GM19463 (cell line): ENCODE measurements around the gene REL.
A peak's percentile ranks its signal among the peaks of the same experiment; 100 is the strongest.

ENCODE experiments used
- ATAC-seq: cut with Tn5 transposase; IDR thresholded peaks from one replicate; pipeline ENCODE4 v1.9.1; 2021; ENCODE audit warnings: mild to moderate bottlenecking, moderate library complexity; ENCODE audit not compliant: unreplicated experiment

Gene REL

DNA sequence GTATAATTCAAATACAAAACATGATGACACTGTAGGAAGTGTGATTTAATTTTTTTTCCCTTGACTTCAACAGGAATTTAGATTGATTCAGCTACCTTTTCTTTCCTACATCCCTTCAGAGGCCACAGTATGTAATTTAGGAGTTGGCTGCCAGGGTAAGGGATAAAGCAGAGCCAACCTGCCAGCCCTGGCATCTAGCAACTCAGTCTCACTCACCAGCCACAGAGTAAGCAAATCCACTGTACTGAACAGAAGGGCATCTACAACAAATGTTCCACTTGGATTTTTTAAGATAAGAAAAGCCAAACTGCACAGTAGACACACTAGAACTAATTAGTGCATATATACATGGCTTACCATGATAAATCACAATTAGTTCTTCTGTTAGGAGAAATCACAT lies 81.8 kb downstream of the REL start:
- no peak for ATAC-seq

DNA sequence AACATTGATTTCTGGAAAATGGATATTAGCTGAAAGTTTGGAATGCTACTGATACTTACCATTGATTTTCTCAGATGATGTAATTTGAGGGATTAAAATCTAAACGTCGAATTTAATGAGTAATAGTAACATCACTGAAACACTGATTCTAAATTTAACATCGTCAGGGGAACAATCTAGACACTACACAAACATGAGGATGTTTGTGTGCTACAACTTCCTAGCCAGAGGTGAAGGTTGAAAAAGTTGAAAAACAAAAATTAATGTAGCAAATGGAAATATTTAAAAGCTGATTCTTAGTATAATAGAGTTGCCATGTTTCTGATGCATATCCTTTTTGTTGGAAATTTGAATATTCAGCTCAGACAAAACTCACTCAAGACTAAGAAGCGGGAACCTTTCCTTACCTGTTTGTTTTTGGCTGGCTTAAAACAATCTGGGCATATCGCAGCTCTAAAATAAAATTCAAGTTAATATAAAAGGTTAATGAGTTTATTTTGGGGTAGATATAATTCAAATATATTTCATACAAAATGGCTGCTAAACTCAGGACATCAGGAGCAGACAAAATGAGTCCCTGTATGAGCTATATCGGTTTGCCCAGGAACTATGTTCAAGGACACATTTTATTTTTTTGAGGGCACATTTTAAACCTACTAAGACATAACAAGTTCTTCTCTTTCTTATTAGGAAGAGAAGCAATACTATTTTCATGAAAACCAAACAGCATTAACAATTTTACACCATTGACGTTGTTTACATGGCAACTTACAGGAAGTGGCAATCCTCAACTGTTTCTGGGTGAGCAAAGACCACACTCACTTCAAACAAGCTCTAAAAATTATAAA lies 83.5 kb downstream of the REL start:
- ATAC-seq: no peak

DNA sequence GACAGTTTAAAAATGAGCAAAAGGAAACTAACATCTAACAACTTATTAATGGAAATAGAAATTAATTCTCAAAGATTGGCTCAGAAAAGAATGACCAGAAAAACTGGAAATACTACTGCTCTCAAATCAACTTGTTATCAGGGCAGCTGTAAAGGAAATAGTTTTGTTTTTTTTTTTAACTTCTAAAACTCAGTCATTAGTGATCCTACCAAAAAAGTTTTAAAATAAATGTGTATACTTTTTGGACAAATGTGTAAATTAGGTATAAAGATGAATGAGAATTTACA lies 84.1 kb downstream of the REL start:
- no peak for ATAC-seq

DNA sequence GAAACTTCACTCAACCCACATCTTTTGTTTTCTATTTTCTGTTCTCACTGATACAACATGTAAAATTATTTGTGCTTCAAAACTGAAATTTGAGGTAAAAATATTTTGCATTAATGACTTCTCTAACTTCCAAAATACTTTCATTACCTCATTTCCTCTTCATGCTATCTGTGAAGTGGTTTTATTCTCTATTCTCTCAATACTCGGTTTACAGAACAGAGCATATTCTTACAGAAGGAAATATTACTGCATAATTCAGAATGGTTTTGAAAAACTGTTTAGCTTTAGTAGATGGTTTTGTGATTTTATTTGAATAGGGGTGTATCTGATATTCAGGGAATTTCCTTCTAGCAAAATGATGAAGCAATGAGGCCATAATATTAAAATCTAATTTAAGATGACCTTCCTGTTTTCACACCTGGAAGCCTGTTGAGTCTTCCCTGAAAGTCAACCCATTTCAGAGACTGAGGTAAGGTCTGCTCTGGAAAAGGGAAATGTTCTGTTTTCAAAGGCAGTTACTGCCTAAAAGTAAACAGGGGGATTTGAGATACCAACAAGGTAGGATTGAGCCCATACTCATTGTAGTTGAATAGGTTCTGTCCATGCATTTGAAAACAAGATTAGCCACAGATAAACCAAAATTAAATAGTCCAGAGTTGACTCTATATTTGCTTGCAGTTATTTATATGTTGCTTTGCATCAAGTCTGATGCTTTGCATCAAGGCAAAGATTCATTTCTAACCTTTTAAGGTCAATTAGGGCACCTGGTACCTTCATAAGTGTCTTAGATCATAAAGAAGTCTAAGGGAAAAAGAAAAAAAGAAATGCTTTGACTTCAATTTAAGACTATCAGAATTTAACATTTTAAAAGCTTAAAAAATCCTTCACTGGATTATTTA lies 85.4 kb downstream of the REL start:
- peak; percentile 78 for ATAC-seq

DNA sequence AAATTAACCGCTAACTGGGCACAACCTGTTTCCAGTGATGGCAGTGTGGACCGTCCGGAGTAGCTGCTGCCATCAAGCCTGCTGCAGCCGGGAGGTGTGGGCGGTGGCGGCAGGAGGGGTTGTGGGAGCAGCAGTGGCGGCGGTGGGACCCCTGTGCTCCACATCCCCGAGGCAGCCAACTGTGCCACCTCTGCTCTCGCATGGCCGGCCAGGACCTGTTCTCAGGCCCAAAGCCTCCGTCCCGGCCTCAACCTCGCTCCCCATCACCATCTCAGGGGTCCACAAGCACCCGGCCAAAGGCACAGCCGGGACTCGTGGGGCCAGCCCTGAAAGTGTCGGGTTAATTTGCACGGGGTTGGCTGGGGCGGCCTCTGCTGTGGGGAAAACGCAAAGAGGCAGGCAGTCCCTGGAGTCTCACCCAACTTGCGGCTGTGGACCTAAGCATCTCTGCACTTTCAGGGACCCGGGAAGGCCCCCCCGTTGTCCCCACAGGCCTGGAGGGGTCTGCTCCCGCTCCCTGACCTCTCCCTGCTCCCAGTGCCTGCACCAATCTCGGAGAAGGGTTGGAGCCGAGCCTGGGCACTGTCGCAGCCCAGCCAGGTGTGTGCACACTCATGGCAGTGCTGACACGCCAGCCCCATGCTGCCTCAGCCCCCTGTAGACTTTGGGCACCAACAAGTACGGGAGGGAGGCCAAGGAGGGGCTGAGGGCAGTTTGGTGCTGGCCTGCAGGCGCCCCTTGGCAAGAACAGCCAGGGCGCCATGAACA lies 91.7 kb downstream of the REL start:
- ATAC-seq: no peak

DNA sequence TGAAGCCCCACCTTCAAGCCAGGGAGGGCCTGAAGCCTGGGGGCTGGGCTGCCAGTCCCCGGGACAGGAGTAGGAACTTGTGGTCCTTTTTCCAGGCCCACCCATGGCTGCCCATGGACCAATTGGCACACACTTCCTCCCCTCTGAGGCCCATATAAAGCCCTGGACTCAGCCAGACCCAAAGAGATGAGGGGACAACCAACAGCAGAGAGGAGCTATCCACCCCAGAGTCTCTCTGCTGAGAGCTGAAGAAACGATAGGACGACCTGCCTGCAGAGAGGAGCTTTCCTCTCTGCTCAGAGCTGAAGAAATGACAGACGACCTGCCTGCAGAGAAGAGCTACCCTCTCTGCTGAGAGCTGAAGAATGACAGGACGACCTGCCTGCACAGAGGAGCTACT lies 92.3 kb downstream of the REL start:
- no peak for ATAC-seq

DNA sequence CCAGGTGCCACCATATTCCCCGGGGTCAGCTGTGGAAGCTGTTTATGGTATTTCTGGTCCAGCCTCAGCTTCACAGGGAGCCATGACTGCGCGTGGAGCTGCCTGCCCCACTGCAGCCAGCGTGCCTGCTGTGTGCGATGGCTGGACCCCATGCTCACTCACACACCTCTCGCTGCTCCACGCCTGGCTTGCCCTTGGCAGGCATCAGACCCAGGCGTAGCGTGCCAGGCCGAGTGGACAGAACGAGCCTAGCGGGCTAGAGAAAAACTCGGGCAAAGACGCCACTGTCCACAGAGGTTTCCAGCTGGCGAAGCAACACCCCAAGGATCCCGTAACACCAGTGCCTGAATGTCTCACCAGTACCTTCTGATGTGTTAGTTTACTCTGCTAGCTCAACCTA lies 93.3 kb downstream of the REL start:
- ATAC-seq: no peak
